HG03108 (cell line): ENCODE data around the gene VCAN.
"Not testable (repeated sequence)": the region's sequence is repeated elsewhere in the genome, so short reads cannot be mapped to it uniquely, and the experiment has no call there.

Experiments used
- ATAC-seq: cut with Tn5 transposase; IDR thresholded peaks from one replicate; pipeline ENCODE4 v1.9.1; 2021; ENCODE audit warnings: moderate library complexity; ENCODE audit not compliant: unreplicated experiment

Gene VCAN

DNA sequence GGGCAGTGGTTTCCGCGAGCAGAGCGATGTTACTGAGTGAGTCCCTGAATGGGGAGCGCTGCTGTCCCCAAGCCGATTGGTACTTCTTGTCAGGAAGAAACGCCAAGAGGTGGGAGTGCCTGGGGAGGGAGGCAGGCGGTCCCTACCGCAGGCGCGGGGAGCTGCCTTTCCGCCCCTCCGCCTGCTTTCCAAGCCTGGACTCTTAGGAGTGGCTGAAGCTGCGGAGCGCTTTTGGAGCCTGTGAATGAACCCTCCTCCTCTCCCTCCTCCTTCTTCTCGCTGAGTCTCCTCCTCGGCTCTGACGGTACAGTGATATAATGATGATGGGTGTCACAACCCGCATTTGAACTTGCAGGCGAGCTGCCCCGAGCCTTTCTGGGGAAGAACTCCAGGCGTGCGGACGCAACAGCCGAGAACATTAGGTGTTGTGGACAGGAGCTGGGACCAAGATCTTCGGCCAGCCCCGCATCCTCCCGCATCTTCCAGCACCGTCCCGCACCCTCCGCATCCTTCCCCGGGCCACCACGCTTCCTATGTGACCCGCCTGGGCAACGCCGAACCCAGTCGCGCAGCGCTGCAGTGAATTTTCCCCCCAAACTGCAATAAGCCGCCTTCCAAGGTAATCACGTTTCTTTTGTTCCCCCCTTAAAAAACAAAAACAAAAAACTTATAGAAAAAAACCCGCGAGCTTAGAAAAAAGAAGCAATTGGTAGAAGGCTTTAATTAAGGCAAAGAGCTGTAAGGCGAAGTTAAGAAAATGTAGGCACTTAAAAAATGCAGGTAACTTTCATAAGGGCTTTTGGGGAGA lies at the start of gene VCAN:
VCAN (plus strand) TSS at position 340 of the 808 bp plus-strand sequence. CDS start 11,775 bp downstream, outside the sequence.
- ATAC-seq, result no peak

DNA sequence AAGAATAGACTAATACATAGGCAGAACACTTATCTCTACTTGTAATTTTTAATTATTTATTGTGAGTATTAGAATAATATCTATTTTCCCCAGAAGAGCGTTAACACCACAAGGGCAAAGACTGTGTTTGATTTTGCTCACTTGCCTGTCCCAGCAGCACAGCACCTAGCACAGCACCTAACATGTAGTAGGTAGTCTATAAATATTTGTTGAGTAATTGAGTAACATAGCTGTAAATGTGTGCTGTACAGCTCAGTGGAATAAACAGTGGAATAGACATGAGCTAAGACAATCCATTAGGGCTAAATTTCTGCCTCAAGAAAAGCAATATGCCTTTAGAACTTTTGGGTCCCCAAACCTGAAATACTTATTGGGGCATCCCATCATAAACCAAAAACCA lies 49.3 kb upstream of the VCAN start:
- ATAC-seq, result no peak

DNA sequence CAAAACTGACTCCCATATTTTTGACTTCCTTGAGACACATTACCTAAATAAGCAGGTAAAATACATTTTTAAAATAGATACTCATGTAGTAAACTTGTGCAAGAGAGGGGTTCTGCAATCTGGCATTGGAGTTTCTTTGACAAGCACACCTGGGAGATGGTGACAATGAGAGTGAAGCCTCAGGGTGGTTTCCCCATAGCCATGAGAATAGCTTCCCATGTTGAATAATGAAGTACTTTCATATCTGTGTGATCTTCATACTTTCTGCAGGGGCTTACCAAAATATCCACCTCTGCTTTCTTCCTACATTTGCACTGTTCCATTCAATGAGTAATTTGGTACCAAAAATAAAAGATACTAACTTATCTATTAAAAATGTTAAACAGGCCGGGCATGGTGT lies 44.7 kb upstream of the VCAN start:
- no peak for ATAC-seq

DNA sequence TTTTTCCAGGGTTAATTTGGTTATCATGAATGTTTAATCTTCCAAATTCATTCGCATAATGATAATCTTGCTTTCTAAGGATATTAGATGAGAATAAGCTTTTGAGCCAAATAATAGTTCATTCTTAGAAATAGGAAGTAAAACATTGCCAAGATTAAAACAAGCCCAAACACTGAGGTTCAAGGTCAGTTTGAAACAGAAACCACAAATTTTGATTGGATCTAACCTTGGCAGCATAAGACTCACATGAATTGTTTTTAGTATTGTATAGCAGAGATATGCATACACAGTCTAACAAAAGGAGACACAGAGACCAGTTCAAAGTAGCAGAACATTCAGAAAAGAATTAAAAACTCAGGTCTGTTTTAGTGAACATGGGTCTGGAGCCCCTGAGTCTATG lies 43.4 kb upstream of the VCAN start:
- ATAC-seq, result no peak

DNA sequence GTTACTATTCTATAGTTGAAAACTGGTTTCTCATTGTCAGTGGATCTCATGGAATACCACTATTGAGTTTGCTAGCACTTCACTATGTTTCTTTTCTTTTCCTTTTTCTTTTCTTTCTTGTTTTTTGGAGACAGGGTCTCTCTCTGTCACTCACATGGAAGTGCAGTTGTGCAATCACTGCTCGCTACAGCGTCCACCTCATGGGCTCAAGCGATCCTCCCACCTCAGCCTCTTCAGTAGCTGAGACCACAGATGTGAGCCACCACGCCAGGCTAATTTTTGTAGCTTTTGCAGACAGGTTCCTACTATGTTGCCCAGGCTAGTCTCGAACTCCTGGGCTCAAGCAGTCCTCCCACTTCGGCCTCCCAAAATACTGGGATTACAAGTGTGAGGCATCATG lies 42.7 kb upstream of the VCAN start:
- ATAC-seq, result no peak

DNA sequence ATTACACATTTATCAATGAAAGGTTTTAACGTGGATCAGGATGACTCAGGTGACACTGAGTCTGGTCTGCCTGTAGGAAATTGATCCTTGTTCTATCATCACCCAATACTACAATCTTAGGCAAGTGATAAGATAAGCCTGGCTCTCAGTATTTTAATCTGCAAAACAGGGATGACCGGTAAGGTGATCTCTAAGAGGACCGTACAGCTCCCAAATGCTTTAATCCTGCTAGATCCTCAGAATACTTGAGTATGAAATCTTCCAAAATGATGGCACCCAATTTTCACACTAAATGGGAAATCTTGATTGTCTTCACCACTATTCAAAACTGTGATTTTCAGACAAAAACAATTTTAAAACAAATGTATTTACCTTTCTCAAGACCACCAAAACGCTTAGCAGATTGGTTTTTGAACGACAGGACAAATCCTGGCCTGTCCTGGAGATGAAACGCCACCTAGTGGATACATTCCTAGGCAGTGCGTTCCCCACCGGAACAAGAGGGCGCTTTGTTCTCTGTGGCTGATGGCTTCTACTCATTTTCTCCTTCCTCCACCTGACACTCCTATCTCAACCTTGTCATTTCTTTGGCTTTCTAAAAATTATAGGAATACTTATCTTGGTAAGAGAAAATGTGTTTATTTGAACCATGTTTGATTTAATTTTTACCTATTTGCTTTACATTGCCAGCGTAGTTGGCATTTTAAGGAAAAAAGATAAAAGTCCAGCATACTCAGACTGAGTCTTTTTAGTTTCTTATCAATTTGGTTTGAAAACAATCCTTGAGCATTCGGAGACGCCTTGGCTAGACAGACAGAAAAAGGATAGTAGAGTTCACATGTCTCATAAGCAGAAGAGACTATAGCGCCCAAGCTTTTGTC lies 41.2 kb upstream of the VCAN start:
- ATAC-seq, result no peak

DNA sequence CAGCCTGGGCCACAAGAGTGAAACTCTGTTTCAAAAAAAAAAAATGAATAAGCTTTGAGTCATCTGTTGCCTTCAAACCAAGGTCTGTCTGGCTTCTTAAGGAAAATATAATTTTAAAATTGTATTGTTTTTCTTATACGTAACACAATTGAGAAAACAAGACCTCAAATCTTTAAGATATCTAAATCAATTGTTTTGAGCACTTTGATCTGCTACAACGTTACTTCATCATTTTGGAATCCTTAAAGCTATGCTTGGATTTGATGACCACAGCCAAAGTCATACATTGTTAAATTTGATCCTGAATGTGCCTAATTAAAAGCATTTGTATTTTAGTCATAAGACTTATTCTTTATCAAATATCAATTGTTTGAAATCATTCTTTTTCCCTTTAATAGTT lies 37.7 kb upstream of the VCAN start:
- ATAC-seq, result no peak

DNA sequence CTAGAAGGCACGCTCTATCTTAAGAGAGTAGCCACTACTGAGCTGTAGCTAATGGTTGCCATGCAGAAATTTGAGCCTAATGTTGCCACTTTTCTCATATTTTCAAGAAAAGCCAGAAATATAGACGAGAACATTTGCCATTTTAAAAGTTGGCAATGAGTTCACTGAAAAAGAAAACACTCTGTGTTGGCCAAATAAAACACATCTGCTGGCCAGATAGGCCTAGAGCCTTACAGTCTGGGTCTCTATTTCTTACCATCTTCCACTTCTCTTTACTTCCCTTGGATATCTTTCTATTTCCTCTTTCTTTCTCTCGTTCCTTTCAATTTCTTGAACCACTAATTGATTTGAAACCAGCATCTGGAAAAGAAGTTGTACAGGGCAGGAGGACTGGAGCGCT lies 36.6 kb upstream of the VCAN start:
- ATAC-seq, result no peak

DNA sequence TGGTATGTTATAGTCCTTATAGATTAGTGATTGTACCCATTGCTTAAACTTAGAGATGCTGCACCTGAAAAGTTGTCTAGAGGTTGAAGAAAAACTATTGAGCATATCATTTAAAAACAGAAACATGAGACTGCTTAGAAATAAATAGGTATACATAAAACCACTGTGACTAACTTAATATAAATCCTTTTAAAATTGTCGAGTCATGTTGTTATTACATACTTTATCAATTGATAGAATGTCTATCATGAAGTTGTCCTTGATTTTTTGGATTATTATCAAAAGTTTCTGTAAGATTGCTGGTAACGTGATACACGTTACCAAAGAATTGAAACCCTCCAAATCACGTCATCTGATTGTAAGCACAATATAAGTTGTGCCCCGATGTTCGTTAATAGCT lies 35.3 kb upstream of the VCAN start:
- ATAC-seq, result no peak

DNA sequence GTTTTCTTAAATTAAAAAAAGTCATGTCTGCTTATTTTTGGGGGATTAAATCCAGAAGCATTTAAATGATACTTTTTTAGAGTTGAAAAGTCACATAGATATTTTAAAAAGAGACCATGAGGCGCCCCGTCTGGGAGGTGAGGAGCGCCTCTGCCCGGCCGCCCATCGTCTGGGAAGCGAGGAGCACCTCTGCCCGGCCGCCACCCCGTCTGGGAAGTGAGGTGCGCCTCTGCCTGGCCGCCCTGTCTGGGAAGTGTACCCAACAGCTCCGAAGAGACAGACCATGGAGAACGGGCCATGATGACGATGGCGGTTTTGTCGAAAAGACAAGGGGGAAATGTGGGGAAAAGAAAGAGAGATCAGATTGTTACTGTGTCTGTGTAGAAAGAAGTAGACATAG lies 33.8 kb upstream of the VCAN start:
- ATAC-seq, result not testable (repeated sequence)

DNA sequence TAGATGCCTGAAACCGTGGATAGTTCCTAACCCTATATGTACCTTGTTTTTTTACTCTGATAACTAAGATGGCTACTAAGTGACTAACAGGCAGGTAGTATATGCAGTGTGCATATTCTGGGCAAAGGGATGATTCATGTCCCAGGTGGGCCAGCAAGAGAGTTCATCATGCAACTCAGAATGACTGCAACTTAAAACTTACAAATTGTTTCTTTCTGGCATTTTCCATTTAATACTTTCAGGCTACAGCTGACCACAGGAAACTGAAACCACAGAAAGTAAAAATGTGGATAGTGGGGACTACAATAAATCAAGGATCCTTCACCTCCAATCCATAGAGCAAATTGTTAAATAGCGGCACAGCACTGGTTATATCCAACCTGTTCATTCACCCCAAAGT lies 30.7 kb upstream of the VCAN start:
- ATAC-seq, result no peak

DNA sequence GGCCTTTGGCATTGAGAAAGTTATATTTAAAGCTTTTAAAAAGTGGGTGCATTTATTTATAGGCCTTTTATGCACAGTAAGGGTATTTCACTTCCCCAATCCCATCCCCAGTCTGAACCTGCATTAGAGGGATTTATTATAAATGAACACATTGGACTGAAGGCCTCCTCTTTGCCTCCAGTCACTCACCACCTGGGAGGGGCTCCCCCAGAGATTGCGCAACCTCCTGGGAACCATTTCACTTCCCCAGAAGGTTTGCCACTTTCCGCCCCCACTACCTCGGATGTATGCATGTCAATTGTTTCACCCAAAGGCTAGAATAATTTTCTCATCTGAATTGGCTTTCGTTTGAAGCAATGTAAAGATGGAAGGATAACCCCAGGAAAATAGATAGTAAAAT lies 29.8 kb upstream of the VCAN start:
- ATAC-seq, result peak; percentile 82

DNA sequence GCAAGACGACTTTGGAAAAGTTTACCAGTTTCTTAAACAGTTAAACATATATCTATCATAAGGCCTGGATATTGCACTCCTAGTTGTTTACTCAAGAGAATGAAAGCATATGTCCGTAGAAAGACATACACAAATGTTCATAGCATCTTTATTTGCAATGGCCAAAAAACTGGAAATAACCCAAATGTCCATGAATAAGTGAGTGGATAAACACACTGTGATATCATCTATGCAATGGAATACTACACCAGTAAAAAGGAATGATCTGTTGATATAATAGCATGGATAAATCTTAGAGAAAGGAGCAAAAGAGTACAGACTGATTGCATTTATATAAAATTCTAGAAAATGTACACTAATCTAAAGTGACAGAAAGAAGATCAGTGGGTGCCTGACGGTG lies 28.0 kb upstream of the VCAN start:
- no peak for ATAC-seq

DNA sequence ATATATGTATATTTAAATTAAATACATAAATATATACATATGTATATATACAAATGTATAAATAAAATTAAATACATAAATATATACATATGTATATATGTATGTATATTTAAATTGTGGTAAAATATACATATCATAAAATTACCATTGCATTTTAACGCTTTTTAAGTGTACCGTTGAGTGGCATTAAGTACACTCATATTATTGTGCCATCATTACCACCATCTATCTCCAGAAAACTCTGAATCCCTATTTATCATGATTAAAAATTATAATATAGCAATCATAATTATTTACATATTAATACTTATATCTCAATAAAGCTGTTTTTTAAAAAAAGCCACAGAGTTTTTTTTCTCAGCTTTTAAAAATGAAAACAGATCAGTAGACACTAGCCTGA lies 27.1 kb upstream of the VCAN start:
- no peak for ATAC-seq

DNA sequence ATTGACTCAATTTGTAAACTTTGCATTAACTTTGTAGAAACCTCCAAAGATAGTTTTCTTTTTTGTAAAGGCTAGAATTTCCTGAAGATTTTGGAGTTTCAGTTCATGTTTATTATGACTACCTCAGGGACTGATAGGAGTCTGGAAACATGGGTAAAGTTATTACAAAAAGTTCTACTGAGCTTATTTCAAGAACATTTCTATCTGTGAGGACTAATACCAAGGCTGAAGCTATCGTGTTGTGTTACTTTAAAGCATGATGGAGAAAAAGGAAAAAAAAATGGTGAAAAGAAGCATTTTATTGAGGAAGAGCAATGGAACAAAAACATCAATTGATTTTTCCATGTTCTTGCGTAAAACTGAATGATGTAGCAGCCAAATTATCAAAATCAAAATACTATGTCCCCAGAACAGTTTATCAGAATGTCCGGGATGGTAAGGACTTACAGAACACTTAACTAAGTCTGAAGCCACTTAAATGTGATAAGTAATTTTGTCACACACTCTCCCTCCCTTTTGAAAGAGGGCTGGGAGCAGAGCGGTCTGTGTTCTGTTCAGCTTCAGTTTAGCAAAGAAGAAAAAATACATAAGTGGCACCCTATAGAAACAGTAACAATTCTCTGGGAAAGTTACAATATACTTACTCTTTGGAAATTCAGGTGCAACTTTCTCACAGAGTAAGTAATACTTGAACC lies 25.1 kb upstream of the VCAN start:
- no peak for ATAC-seq

DNA sequence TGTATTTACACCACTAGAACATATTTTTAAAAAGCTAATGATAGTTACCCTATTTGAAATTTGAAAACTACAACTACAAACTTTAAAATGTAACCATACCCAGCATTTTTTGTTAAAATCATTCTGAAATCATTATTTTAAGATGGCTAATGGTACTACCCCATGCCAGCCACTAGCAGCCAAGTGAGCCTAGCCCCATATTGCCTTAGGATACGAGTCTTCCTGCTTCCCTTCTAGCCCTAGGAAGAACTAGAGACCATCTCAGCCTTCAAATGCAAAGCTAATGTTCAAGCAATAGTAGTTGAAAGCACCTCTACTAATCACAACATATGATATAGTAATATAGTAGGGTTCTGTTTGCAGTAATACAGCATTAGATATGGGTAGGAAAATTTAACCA lies 24.0 kb upstream of the VCAN start:
- no peak for ATAC-seq

DNA sequence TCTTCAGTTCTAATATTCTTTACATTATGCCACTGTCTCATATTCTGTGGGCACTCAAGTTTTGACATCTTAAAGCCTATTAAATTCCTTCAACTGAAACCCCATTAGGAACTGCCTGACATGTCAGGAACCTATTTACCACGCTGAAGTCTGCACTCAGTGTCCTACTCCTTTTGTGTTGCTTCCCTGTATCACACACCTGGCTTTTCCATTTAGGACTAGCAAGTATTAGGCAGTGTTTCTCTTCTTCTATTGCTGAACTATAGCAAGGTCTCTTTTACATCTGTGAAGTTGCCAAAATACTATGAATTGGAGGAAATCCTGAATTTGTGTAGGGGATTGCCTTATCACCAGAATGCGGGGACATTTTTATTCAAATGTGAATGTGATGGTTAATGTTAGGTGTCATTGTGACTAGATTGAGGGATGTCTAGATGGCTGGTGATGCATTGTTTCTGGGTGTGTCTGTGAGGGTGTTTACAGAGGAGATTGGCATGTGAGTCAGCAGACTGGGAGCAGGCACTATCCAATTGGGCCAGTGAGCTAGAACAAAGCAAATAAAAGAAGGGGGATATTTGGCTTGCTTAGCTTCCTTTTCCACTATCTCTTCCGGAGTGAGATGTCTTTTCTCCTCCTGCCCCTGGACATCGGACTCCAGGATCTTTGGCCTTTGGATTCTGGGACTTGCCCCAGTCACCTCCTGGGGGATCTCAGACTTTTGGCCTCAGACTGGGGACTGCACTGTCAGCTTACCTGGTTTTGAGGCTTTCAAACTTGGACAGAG lies 21.2 kb upstream of the VCAN start:
- ATAC-seq, result no peak

DNA sequence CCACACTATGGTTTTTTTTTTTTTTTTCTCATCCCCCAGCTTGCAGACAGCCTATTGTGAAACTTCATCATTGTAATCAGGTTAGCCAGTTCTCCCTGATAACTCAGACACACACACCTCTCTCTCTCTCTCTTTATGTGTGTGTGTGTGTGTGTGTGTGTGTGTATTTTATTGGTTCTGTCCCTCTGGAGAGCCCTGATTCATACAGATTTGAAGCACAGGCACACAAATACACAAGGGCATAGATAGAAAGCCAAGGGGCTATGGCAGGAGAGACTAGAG lies 20.6 kb upstream of the VCAN start:
- ATAC-seq, result no peak

DNA sequence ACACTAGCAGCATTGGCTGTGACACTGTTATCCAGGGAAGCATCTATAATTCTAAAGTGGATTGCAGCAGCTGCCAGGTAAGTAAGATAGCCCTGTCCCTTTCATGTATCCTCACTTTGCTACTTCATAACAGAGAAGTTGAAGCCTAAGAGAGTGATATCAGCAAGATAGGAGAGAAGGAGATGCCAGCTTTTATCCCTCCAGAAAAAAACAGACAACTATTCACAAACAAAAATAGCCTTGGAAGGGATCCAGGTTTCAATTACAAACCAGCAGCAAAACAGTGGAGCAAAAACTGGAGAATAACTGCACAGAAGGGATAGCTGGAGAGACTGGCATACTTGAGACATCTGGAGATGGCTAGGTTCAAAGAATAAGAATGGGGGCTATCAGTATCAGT lies 19.6 kb upstream of the VCAN start:
- ATAC-seq, result no peak

DNA sequence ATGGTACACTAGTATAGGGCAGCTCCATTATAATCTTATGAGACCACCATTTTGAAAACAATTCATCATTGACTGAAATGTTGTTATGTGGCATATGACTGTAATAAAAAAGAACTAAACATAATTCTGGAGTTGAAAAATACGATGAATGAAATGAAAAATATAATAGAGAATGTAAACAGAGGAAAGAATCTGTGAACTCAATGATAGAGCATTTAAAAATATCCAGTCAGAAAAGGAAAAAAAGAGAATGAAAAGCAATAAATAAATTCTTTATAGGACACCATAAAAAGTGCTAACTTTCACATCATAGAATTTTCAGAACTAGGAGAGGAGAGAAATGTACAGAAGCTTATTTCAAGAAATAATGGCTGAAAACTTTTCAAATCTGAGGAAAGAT lies 17.6 kb upstream of the VCAN start:
- ATAC-seq, result no peak

DNA sequence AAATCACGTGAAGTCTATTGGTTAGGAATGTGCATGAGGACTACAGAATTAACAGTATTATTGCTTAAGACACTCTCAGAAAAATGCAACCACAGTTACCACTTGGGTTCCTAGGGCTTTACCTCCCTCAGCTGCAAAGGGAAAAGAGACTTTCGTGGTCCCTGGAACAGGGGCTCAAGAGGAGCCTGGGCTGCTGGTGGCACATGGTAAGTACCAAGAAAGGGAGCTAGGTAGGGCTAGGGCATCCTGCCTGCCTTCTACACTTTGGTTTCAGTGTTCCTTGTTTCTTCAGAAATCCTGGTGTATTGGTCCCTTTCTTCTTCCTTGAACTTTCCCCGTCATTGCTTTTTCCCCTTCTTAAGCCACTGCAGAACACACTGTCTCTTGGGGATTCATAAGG lies 7.3 kb upstream of the VCAN start:
- no peak for ATAC-seq
